GM21515 (cell line): ENCODE data around the gene QPRT.
"Not testable (repeated sequence)": the region's sequence is repeated elsewhere in the genome, so short reads cannot be mapped to it uniquely, and the experiment has no call there.

Source experiments
- ATAC-seq: cut with Tn5 transposase; IDR thresholded peaks from one replicate; pipeline ENCODE4 v1.9.1; 2021; ENCODE audit not compliant: unreplicated experiment

Gene QPRT

GRCh38 chr16:29662000-29662728 lies 16.8 kb upstream of the QPRT start:
- no peak for ATAC-seq

DNA sequence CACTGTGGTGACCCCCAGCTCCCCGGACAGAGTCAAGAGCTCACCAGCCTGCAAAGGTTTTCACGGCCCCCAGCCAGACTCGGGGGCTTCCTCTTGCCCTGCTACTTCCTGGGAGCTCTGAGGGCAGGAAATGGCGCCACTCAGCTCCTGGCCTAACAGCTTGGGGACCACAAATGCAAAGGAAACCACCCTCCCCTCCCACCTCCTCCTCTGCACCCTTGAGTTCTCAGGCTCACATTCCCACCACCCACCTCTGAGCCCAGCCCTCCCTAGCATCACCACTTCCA lies 16.3 kb upstream of the QPRT start:
- ATAC-seq = no peak

- no peak for ATAC-seq
Measured at GRCh38 chr16:29663016-29663806, 15.8 kb upstream of the QPRT start, which contains the start of gene SPN. Gene SPN, plus strand, starts transcription at chr16:29663247. Its CDS starts 482 bp downstream, at chr16:29663729.

DNA sequence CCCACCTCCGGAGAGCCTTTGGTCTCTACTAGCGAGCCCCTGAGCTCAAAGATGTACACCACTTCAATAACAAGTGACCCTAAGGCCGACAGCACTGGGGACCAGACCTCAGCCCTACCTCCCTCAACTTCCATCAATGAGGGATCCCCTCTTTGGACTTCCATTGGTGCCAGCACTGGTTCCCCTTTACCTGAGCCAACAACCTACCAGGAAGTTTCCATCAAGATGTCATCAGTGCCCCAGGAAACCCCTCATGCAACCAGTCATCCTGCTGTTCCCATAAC lies 15.2 kb upstream of the QPRT start:
- no peak for ATAC-seq

DNA sequence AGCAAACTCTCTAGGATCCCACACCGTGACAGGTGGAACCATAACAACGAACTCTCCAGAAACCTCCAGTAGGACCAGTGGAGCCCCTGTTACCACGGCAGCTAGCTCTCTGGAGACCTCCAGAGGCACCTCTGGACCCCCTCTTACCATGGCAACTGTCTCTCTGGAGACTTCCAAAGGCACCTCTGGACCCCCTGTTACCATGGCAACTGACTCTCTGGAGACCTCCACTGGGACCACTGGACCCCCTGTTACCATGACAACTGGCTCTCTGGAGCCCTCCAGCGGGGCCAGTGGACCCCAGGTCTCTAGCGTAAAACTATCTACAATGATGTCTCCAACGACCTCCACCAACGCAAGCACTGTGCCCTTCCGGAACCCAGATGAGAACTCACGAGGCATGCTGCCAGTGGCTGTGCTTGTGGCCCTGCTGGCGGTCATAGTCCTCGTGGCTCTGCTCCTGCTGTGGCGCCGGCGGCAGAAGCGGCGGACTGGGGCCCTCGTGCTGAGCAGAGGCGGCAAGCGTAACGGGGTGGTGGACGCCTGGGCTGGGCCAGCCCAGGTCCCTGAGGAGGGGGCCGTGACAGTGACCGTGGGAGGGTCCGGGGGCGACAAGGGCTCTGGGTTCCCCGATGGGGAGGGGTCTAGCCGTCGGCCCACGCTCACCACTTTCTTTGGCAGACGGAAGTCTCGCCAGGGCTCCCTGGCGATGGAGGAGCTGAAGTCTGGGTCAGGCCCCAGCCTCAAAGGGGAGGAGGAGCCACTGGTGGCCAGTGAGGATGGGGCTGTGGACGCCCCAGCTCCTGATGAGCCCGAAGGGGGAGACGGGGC lies 14.7 kb upstream of the QPRT start:
- ATAC-seq = no peak

DNA sequence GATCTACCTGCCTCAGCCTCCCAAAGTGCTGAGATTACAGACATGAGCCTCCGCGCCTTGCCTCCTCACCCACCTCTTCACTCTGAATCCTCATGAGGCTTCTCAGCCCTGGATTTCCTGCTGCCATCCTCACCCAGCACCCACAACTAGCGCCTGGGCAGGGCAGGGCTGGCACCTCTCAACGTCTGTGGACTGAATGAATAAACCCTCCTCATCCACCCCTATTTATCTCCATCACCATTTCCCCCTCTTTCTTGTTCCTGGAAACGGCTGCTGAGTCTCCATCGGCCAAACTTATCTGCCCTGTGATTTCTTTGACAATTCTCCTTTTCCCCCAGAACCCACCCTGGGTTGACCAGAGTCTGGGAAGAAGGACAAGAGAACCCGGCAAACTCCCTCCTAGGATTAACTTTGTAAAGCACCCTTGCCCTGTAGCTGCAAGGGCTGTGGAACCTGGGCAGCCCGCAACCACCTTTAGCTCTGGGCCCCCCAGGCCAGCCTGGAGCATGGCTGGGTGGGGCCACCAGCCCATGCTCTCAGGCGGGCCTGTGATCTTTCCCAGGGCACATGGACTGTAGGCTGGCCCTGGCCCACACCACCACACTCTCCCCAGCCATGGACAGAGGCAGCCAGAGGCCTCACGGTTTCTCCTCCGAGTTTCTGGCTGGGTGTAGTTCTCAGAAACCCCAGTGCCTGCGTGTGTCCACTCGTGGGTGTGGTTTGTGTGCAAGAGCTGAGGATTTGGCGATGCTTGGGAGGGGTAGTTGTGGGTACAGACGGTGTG lies 13.5 kb upstream of the QPRT start:
- ATAC-seq = no peak

DNA sequence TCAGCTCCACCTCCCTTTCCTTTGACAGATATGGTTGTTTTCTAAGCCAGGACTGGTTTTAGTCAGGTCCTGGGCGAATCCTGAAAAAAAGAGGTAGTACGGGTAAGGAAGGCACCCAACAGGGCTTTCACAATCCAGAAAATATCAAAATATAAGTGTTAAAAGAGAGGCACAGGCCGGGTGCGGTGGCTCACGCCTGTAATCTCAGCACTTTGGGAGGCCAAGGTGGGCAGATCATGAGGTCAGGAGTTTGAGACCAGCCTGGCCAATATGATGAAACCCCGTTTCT lies 11.7 kb upstream of the QPRT start:
- not testable (repeated sequence) for ATAC-seq

GRCh38 chr16:29667755-29668154 lies 11.2 kb upstream of the QPRT start:
- no peak for ATAC-seq

- no peak for ATAC-seq
Measured at GRCh38 chr16:29668267-29668666, 10.7 kb upstream of the QPRT start.

DNA sequence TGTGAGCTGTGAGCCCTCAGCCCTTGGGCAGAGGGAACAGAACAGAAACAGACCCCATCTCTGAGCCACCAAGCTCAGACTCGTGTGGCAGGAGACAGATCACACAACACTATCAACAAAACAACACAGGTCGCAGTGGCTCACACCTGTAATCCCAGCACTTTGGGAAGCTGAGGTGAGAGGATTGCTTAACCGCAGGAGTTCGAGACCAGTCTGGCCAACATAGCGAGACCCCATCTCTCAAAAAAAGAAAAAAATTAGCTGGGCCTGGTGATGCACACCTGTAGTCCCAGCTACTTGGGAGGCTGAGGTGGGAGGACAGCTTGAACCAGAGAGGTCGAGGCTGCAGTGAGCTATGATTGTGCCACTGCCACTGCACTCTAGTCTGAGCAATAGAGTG lies 5.5 kb upstream of the QPRT start:
- ATAC-seq = no peak

- ATAC-seq = no peak
Measured at GRCh38 chr16:29674188-29674587, 4.8 kb upstream of the QPRT start.

DNA sequence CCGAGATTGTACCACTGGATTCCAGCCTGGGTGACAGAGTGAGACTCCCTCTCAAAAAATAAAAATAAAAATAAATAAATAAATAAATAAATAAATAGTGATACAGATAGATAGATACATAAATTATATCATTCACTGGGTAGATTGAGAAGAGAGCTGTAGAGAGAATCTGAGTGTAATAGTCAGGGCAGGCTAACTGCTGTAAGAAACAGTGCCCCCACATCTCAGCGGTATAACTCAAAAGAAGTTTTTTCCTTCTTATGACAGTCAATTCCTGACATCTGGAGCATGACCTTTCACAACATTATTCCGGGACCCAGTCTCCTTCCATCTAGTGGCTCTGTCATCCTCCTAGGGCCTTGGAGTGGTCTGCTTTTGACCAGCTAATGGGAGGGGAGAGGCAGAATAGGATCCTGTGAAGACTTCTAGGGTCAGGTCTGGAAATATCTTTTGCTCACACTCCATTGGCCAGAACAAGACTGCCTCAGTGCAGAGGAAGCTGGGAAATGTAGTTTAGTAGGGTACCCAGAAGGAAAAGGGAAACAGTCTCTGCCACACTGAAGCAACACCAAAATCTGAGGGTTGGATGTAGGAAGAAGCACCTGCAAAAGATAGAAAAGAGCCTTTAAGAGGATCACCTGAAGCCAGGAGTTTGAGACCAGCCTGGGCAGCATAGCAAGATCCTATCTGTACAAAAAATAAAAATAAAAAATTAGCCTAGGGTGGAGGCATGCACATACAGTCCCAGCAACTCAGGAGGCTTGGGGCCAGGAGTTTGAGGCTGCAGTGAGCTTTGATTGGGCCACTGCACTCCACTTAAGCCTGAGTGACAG lies 3.0 kb upstream of the QPRT start:
- no peak for ATAC-seq

DNA sequence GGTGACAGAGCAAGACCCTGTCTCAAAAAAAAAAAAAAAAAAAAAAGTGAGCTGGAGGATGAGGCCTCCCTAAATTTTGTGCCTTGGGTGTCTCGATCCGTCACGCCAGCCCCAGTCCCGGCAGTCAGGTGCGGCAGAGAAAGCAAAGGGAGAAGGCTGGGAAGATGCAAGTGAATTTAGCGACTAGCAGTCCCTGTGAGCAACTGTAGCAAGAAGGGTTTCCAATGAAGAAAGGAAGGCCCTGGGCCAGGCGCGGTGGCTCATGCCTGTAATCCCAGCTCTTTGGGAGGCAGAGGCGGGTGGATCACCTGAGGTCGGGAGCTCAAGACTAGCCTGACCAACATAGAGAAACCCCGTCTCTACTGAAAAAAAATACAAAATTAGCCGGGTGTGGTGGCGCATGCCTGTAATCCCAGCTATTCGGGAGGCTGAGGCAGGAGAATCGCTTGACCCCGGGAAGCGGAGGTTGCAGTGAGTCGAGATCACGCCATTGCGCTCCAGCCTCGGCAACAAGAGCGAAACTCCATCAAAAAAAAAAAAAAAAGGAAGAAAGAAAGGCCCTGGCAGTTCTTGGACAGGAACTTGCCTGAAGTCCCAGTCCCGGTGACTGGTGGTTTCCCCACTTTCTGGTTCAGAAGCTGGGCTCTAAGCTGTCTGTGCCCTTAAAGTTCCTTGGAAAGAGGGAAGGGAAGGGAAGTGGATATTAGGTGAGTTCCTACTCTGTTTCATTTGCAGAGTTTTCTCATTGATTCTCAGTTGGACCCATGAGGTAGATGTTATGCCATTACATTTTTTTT lies 1.8 kb upstream of the QPRT start:
- no peak for ATAC-seq

DNA sequence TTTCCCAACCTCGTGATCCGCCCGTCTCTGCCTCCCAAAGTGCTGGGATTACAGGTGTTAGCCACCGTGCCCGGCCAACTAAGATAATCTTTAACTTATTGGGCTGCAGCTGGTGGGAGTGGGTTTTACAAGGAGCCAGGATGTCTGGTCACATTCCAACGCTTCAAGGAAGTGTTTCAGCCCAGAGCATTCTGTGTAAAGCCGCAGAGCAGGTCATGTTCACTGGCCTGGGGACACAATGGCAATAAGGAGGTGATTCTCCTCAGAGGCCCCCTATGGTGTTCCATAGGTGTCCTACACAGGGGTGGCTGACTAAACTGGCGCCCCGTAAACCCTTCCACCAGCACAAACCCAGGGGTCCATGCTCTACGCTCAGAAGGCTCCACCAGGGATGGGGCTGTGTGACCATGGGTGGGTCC lies 1.2 kb downstream of the QPRT start:
- no peak for ATAC-seq

- ATAC-seq = no peak
Measured at GRCh38 chr16:29683543-29684090, 4.6 kb downstream of the QPRT start.

GRCh38 chr16:29684679-29685078 lies 5.7 kb downstream of the QPRT start:
- no peak for ATAC-seq

GRCh38 chr16:29686740-29687332 lies 7.9 kb downstream of the QPRT start:
- no peak for ATAC-seq

GRCh38 chr16:29687755-29688154 lies 8.8 kb downstream of the QPRT start:
- ATAC-seq = no peak

GRCh38 chr16:29688172-29688571 lies 9.2 kb downstream of the QPRT start:
- ATAC-seq = no peak
